Right renal cortex interstitium (tissue), 3 donors: ENCODE results near the gene FJX1. TPM values are rescaled to one million over a fixed set of nuclear protein-coding genes. Genes with fewer than 3 reads are reported as not detected.

ENCODE experiments used
- DNase-seq, 3 donors: peaks; one replicate each; pipeline ENCODE4 v3.0.0-alpha.2; 2013; ENCODE audit warnings: low read depth in 3 of 3, low spot score in 2 of 3
- polyA plus RNA-seq, 3 donors: library from polyadenylated mRNA; unstranded; fragments of 120-200 nt; gene quantifications; one replicate each; pipeline ENCODE4 v1.2.1, GENCODE V29; 2013; ENCODE audit not compliant: insufficient read length in 3 of 3

The FJX1 gene
- polyA plus RNA-seq, 3 donors = 13.3 to 17.4 (median 16.7) TPM

- no peak for DNase-seq
These were observed 12.6 kb upstream of the FJX1 start for GRCh38 chr11:35605706-35606105.

DNA sequence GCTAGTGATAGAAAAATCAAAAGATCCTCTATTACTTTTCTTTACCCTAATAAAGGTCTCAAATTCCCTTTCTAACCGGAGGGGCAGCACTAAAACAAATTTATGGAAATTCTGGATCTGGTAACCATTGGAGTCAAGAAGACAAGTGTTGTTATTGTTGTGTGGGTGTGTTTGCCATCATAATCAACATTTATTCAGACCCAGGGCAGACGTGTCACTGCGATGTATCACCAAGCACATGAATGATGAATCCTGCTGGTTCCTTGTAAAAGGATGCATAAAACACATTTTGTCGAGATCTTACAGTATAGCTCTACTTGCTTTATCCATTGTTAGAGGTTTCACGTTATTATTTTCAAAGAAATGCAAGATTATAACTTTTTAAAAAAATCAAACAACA, 12.1 kb upstream of the FJX1 start:
- DNase-seq = no peak

GRCh38 chr11:35608502-35608901, 9.8 kb upstream of the FJX1 start:
- DNase-seq = no peak

- DNase-seq = no peak
These were observed 8.6 kb upstream of the FJX1 start for GRCh38 chr11:35609656-35610055.

GRCh38 chr11:35610631-35611030, 7.6 kb upstream of the FJX1 start:
- DNase-seq = no peak

GRCh38 chr11:35611741-35612140, 6.5 kb upstream of the FJX1 start:
- DNase-seq = no peak

GRCh38 chr11:35614939-35615569, 3.2 kb upstream of the FJX1 start:
- DNase-seq = no peak

DNA sequence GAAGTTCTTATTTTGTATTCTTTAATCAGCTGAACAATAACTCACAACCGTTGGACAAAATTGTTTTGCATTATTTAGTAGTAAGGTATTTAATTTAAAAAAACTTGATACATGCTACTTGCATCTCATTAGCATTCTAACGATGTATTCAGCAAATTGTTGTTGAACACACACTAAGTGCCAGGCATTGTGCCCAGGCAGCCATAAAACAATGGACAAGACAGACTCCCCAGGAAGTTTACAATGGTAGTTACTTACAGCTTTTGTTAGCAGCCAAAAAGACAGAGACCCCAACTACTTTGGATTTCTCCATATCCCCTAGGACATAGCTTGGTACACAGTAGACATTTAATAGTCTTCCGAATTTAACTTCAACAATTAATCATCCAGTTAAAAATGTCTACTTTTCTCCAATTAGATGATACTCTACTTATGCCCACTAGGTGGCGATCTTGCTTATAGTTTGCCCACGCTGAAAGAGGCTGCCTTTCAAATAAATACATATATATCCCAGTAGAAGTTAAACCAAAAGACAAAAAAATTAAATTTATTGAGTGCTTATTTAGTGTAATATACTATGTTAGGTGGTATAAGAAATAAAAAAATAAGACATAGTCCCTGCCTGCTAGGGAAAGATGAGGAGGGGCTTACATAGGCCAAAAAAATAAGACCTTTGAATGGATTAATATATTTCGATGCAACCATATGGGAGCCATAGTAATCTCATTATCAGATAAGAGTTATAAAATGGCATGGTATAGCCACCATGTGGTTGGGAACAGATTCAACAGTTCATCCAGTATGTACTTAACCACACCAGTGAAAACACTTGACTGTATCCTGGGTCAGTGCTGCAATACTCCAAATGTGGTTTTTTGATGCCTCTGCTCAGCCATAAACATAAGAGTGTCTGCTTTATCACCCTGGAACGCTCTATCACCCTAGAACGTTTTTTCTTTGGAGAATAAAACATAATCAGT, 2.0 kb upstream of the FJX1 start:
- no peak for DNase-seq

- no peak for DNase-seq
These were observed 959 bp upstream of the FJX1 start for GRCh38 chr11:35617316-35617686.

DNA sequence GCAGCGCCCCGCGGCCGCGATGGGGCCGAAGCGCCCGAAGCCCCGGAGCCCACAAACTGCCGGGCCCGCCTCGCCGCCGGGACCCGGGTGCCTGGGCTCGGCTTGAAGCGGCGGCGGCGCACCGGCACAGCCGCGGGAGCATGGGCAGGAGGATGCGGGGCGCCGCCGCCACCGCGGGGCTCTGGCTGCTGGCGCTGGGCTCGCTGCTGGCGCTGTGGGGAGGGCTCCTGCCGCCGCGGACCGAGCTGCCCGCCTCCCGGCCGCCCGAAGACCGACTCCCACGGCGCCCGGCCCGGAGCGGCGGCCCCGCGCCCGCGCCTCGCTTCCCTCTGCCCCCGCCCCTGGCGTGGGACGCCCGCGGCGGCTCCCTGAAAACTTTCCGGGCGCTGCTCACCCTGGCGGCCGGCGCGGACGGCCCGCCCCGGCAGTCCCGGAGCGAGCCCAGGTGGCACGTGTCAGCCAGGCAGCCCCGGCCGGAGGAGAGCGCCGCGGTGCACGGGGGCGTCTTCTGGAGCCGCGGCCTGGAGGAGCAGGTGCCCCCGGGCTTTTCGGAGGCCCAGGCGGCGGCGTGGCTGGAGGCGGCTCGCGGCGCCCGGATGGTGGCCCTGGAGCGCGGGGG, 346 bp downstream of the FJX1 start:
- no peak for DNase-seq

DNA sequence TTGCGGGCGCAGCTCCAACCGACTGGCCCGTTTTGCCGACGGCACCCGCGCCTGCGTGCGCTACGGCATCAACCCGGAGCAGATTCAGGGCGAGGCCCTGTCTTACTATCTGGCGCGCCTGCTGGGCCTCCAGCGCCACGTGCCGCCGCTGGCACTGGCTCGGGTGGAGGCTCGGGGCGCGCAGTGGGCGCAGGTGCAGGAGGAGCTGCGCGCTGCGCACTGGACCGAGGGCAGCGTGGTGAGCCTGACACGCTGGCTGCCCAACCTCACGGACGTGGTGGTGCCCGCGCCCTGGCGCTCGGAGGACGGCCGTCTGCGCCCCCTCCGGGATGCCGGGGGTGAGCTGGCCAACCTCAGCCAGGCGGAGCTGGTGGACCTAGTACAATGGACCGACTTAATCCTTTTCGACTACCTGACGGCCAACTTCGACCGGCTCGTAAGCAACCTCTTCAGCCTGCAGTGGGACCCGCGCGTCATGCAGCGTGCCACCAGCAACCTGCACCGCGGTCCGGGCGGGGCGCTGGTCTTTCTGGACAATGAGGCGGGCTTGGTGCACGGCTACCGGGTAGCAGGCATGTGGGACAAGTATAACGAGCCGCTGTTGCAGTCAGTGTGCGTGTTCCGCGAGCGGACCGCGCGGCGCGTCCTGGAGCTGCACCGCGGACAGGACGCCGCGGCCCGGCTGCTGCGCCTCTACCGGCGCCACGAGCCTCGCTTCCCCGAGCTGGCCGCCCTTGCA, 1.0 kb downstream of the FJX1 start:
- no peak for DNase-seq

GRCh38 chr11:35619855-35620640, 1.8 kb downstream of the FJX1 start:
- DNase-seq = no peak

DNA sequence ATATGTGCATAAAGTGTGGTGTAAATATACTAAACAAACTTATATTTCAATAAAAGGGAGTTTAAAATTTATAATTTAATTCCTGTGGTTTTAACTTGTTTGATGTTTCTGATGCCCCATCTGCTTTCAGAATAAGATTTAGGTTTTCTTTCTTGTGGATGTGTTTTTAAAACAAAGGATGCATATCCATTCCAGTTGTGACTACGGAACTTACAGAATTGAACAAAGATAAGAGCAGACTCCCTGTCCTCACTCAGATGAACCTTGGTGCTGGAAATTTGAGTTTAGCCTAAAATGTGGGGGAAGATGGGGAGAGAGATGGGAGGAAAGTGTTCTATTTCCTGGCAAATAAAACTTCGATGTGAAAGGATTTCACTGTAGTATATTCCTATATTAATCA, 2.5 kb downstream of the FJX1 start:
- DNase-seq = no peak

DNA sequence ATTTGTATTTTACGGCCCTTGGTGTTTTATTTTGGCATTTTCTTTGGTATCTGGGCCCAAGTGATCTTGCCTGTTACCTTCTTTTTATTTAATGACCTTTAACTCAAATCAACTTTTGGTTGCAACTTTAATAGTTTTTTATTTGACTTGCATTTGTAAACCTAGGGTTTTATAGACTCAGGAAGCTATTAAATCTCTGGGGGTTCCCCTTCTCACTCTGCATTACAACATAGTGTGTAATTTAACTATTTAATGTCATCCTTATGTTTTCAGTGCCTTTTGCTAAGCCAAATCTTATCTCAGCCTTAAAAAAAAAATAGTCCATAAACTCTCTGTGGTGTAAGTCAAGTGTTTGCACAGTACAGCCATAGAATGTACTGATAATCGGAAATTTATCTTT, 3.4 kb downstream of the FJX1 start:
- DNase-seq = no peak

DNA sequence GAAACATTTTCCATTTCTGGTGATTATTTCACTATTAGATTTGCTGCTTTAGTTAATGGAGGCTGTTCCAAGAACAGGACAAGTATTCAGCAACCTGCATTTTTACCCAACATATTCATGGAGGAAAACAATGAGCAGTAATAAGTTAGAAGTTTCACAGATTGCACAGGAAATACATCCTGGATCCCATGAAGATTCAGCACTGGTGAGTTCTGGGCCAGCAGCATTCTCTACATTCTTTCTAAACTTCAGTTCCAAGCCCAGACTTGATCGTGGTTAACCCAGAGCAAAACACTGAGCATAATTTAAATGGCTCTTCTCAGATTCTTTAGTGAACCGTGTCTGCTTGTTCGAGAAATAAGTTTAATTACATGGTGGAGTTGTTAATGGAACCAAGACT, 3.8 kb downstream of the FJX1 start:
- DNase-seq = no peak

GRCh38 chr11:35623621-35624168, 5.4 kb downstream of the FJX1 start:
- DNase-seq = no peak

GRCh38 chr11:35624316-35624715, 6.1 kb downstream of the FJX1 start:
- no peak for DNase-seq

DNA sequence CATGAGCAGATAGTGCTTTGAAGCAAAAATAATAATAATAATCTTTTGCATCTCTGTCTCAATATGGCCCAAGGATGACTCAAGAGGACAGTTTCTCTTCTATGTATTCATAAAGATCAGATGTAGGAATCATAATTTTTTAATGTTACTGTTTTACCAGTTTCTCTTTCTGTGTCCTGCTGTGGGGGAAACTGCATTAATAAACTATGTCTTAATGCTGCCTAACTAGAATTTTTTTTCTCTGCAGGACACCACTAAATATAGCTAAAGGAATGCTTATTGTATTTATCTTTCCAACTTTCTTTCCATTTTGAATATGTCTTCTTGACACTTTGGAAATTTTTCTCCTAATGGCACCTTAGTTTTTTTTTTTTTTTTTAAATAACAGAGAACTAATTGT, 6.5 kb downstream of the FJX1 start:
- DNase-seq = no peak

GRCh38 chr11:35626501-35626900, 8.2 kb downstream of the FJX1 start:
- no peak for DNase-seq

DNA sequence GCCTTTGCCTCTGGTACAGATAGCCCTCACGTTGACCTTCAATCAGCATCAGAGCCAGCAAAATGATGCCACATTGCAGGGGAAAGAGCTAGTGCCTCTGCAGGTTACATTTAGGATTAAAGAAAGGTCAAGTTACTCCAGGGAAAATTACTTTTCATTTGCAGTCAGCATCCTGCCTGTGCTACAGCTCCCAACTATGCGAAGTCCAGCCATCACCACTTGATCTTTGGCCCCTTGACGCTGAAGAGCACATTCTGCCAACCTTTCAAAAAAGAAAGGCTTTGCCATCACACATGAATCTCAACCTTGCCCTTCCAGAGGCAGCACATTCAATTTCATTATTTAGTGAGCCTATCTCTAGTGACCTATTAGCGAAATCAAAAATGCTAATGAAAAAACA, 11.3 kb downstream of the FJX1 start:
- DNase-seq = no peak
